PFSK-1 (cell line): ENCODE measurements around the gene TRPM2.

ENCODE experiments used
- SIN3A ChIP-seq: IDR thresholded peaks from 2 replicates; pipeline ENCODE4 v1.6.1; 2012; ENCODE audit warnings: mild to moderate bottlenecking, low read length, moderate library complexity, borderline replicate concordance; ENCODE audit not compliant: insufficient read depth
- TF ChIP-seq, protein P1 (sequence below), 2 experiments: IDR thresholded peaks; 2 replicates each; pipeline versions ENCODE4 v1.6.1 to v1.8.0; 2011 to 2012; ENCODE audit warnings: low read depth in 2 of 2, low read length in 2 of 2, control low read depth in 1 of 2, inconsistent platforms in 1 of 2, mild to moderate bottlenecking in 1 of 2, moderate library complexity in 1 of 2; ENCODE audit not compliant: insufficient read depth in 1 of 2

DNA sequence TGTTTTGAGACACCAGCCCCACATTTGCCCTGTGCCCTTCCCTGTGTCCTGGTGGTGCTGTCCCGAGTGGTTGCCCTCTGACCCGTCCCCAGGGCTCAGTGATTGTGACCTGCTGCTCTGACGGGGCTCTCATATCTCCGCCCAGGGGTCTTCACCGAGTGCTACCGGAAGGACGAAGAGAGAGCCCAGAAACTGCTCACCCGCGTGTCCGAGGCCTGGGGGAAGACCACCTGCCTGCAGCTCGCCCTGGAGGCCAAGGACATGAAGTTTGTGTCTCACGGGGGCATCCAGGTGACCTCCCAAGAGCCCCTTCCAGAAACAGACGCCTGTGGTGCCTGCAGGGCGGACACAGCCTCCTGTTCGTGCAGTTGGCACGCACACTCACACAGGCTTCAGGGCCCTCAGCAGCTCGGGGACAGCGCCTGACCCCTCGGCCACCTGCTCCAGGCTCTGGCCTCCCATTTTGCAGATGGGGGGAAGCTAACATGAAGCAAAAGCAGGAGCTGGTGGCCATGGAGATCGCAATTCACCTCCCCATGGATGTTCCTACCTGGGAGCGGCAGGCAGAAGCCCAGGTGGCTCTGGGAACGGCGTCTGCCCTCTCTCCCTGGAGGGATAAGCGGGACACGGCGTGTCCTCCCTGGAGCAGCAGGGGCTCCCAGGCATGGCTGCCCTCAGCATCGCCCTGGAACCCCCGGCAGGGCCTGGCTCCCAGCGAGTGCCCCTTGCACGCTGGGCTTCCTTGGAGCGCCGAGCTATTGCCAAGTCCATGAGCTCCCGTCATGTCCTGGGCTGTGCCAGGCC is 45.9 kb downstream of the TRPM2 start:
- no peak for TF ChIP-seq SIN3A
- TF ChIP-seq, protein P1, sequence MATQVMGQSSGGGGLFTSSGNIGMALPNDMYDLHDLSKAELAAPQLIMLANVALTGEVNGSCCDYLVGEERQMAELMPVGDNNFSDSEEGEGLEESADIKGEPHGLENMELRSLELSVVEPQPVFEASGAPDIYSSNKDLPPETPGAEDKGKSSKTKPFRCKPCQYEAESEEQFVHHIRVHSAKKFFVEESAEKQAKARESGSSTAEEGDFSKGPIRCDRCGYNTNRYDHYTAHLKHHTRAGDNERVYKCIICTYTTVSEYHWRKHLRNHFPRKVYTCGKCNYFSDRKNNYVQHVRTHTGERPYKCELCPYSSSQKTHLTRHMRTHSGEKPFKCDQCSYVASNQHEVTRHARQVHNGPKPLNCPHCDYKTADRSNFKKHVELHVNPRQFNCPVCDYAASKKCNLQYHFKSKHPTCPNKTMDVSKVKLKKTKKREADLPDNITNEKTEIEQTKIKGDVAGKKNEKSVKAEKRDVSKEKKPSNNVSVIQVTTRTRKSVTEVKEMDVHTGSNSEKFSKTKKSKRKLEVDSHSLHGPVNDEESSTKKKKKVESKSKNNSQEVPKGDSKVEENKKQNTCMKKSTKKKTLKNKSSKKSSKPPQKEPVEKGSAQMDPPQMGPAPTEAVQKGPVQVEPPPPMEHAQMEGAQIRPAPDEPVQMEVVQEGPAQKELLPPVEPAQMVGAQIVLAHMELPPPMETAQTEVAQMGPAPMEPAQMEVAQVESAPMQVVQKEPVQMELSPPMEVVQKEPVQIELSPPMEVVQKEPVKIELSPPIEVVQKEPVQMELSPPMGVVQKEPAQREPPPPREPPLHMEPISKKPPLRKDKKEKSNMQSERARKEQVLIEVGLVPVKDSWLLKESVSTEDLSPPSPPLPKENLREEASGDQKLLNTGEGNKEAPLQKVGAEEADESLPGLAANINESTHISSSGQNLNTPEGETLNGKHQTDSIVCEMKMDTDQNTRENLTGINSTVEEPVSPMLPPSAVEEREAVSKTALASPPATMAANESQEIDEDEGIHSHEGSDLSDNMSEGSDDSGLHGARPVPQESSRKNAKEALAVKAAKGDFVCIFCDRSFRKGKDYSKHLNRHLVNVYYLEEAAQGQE (IDR thresholded peaks at IDR 0.05; ENCODE audit: insufficient read depth in 1 of 2, low read depth in 2 of 2, low read length in 2 of 2), result no peak
